CD4-positive, alpha-beta T cell (primary cell): ENCODE measurements around the gene BRD3OS. TPM values are rescaled to one million over a fixed set of nuclear protein-coding genes. Genes with fewer than 3 reads are reported as not detected.

ENCODE experiments used
- ATAC-seq: fragments of 200-7000 bp; cut with Tn5 transposase; one replicate; pipeline ENCODE4 v1.10.0; 2022; ENCODE audit warnings: mild to moderate bottlenecking; ENCODE audit not compliant: poor library complexity
- CTCF ChIA-PET: fragments of 350-600 bp; sonication (Branson Sonifier 250); formaldehyde crosslinking; loops from one replicate; lab custom pipeline; 2021; ENCODE audit warnings: antibody characterized with exemption, inconsistent platforms; lab: Charles Lee
- POLR2A ChIA-PET: fragments of 350-600 bp; sonication (Branson Sonifier 250); formaldehyde crosslinking; loops from one replicate; lab custom pipeline; 2021; ENCODE audit warnings: antibody characterized with exemption, inconsistent platforms; lab: Charles Lee
- DNase-seq, 14 experiments: peaks; one replicate each; pipeline ENCODE4 v3.0.0-alpha.2; 2013 to 2020; ENCODE audit warnings: mixed read lengths in 2 of 14
- H3K27ac ChIP-seq, 2 donors: one replicate each; pipeline versions ENCODE4 v1.5.1 to v1.7.0; 2013; ENCODE audit warnings: low read length in 2 of 2, low read depth in 1 of 2, mild to moderate bottlenecking in 1 of 2
- H3K27me3 ChIP-seq, 2 experiments: 1 replicate in 1 of 2; 2 replicates in 1 of 2; pipeline versions ENCODE4 v1.6.1 to v1.7.0; 2013; ENCODE audit warnings: low read length in 2 of 2, control low read depth in 1 of 2, mild to moderate bottlenecking in 1 of 2, moderate library complexity in 1 of 2; ENCODE audit not compliant: insufficient read depth in 2 of 2, control insufficient read depth in 1 of 2
- H3K36me3 ChIP-seq: one replicate; pipeline ENCODE4 v1.6.1; 2013; ENCODE audit warnings: low read length, control low read depth; ENCODE audit not compliant: insufficient read depth
- H3K4me1 ChIP-seq: one replicate; pipeline ENCODE4 v1.6.1; 2013; ENCODE audit warnings: low read length, control low read depth; ENCODE audit not compliant: insufficient read depth
- H3K4me3 ChIP-seq: one replicate; pipeline ENCODE4 v1.5.1; 2013; ENCODE audit warnings: mild to moderate bottlenecking, low read length, moderate library complexity
- H3K9me3 ChIP-seq, 2 experiments: 1 replicate in 1 of 2; 2 replicates in 1 of 2; pipeline versions ENCODE4 v1.6.1 to v1.7.0; 2013; ENCODE audit warnings: low read length in 2 of 2, mild to moderate bottlenecking in 2 of 2, control low read depth in 1 of 2, moderate library complexity in 1 of 2; ENCODE audit not compliant: control insufficient read depth in 1 of 2, insufficient read depth in 1 of 2
- H3K27ac Mint-ChIP-seq: one replicate; pipeline ENCODE4 v1.8.0; 2020; ENCODE audit warnings: mixed read lengths
- H3K27me3 Mint-ChIP-seq: one replicate; pipeline ENCODE4 v1.8.0; 2021; ENCODE audit warnings: mixed read lengths
- H3K36me3 Mint-ChIP-seq: one replicate; pipeline ENCODE4 v1.8.0; 2021; ENCODE audit warnings: low read depth, mixed read lengths
- H3K4me1 Mint-ChIP-seq: one replicate; pipeline ENCODE4 v1.8.0; 2021; ENCODE audit warnings: low read depth, mixed read lengths
- H3K4me3 Mint-ChIP-seq: one replicate; pipeline ENCODE4 v1.8.0; 2020; ENCODE audit warnings: mild to moderate bottlenecking, mixed read lengths
- H3K9me3 Mint-ChIP-seq: one replicate; pipeline ENCODE4 v1.8.0; 2020; ENCODE audit warnings: mixed read lengths
- CTCF ChIP-seq: fragments of 200-600 bp; IDR thresholded peaks from one replicate; pipeline ENCODE4 v1.8.0; 2022; ENCODE audit warnings: antibody characterized with exemption, mild to moderate bottlenecking
- intact Hi-C, 2 experiments: fragments of 100-400 bp; cut with DNase I in 1 of 2; cut with micrococcal nuclease in 1 of 2; formaldehyde crosslinking; loops; one replicate each; pipeline versions ENCODE4 v1.15.1 to v1.9.0; 2023 to 2025; cut with DNase I, micrococcal nuclease
- total RNA-seq, 174 experiments: library from RNA in 2 of 174; stranded (reverse) in 2 of 174; gene quantifications; one replicate each; pipeline ENCODE4 v1.2.3 and lab custom pipeline; 2021 to 2026

Gene BRD3OS
- total RNA-seq, 2 experiments from 2014 or later: 4.0 to 4.9 TPM

DNA sequence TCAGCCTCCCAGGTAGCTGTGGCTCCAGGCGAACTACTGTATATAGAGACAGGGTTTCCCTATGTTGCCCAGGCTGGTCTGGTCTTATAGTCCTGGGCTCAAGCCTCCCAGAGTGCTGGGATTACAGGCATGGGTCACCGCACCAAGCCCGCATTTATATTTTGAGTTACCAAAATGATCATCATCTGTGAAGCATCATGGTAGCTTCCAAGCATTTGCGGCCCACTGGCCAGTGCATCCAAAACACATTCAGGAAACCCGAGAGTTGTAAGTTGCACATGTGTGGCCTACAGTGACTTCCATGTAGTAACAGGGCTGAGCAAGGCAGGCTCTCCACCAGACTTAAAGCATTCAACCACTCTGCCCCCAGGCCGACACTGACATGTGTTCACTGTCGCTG lies 2.3 kb downstream of the BRD3OS start:
- no peak overlapping the region for H3K27ac Mint-ChIP-seq
- CTCF ChIA-PET: interaction anchor here (1.7 kb wide), 1 partner anchor 72 kb away, joined by 3 read pairs; no protein-coding TSS in a partner anchor
- POLR2A ChIA-PET: no interaction called here

GRCh38 chr9:134028076-134028475 lies 2.8 kb downstream of the BRD3OS start:
- H3K36me3 Mint-ChIP-seq: peaks cover 17% of the 10 kb centered on the region
- DNase-seq (peak in 1 of 14 experiments; percentile 16), ATAC-seq (no peak)
- no peaks in the 10 kb centered on the region for H3K27me3 Mint-ChIP-seq
- no peaks in the 10 kb centered on the region for H3K9me3 ChIP-seq
- ChIA-PET POLR2A (no interaction called here), CTCF (interaction anchor here (1.7 kb wide), 1 partner anchor 71 kb away, joined by 3 read pairs; no protein-coding TSS in a partner anchor)
- intact Hi-C loops: loop anchor here in 1 of 2 experiments (5.0 to 10.0 kb wide), 4 partner anchors 299 to 673 kb away; partner anchors contain the start of genes RXRA, SURF1 and SURF2
- peaks cover 13% of the 10 kb centered on the region for H3K4me1 ChIP-seq
- no peak for TF ChIP-seq CTCF
- H3K4me1 Mint-ChIP-seq: no peaks in the 10 kb centered on the region
- H3K9me3 Mint-ChIP-seq: no peaks in the 10 kb centered on the region
- H3K36me3 ChIP-seq: peaks cover 15% of the 10 kb centered on the region
- H3K27me3 ChIP-seq: no peaks in the 10 kb centered on the region
- no peak overlapping the region for H3K27ac ChIP-seq
- H3K27ac Mint-ChIP-seq: no peak overlapping the region
- peak overlapping the region; percentile 21 for H3K4me3 Mint-ChIP-seq
- H3K4me3 ChIP-seq: no peak overlapping the region

More for the DNA sequence above, 2.3 kb downstream of the BRD3OS start:
- Mint-ChIP-seq H3K4me3 (peak overlapping the region; percentile 71), H3K36me3 (peaks cover 13% of the 10 kb centered on the region), H3K27me3 (no peaks in the 10 kb centered on the region), H3K4me1 (no peaks in the 10 kb centered on the region), H3K9me3 (no peaks in the 10 kb centered on the region)
- no peak overlapping the region for H3K4me3 ChIP-seq
- no peak for ATAC-seq
- H3K27ac ChIP-seq: no peak overlapping the region
- TF ChIP-seq CTCF: no peak
- peak in 1 of 14 experiments; percentile 9 for DNase-seq
- H3K4me1 ChIP-seq: peaks cover 13% of the 10 kb centered on the region
- intact Hi-C loops: loop anchor here in 1 of 2 experiments (5.0 to 10.0 kb wide), 4 partner anchors 300 to 673 kb away; partner anchors contain the start of genes RXRA, SURF1 and SURF2
- no peaks in the 10 kb centered on the region for H3K9me3 ChIP-seq
- no peaks in the 10 kb centered on the region for H3K27me3 ChIP-seq
- H3K36me3 ChIP-seq: peaks cover 11% of the 10 kb centered on the region

DNA sequence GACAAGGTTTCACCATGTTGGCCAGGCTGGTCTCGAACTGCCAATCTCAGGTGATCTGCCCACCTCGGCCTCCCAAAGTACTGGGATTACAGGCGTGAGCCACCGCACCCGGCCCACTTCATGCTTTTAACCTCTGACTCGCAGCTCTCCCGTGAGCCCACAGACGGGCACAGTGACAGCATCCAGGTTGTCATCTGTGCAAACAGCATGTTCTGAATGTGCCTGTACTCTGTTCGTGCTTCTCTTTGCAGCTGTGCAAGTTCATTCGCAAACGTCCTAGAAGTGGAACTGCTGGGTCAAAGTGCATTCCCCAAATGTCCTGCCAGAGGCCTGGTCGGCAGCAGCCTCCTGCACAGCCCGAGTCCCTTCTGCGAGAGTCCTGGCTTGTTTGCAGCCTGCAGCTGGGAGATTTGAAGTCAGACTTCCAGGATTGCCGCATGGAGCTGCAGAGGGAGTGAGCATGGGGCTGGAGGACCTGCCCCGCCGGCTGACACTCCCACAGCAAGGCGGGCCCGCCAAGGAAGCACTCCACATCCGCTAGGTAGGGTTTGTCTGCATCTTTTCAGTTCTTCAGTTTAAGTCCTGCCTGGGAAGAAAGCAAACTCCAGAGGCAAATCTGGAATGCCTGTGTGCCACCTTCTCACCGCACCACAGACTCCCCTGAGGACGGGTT lies 3.4 kb downstream of the BRD3OS start:
- ChIA-PET POLR2A (no interaction called here), CTCF (no interaction called here)
- H3K9me3 ChIP-seq: no peaks in the 10 kb centered on the region
- DNase-seq (peak in 1 of 14 experiments; percentile 11), ATAC-seq (no peak)
- no peak overlapping the region for H3K4me3 Mint-ChIP-seq
- no peak for TF ChIP-seq CTCF
- H3K27me3 ChIP-seq: no peaks in the 10 kb centered on the region
- H3K27me3 Mint-ChIP-seq: no peaks in the 10 kb centered on the region
- H3K27ac Mint-ChIP-seq: no peak overlapping the region
- H3K4me3 ChIP-seq: no peak overlapping the region
- peaks cover 24% of the 10 kb centered on the region for H3K36me3 Mint-ChIP-seq
- no peak overlapping the region for H3K27ac ChIP-seq
- no peaks in the 10 kb centered on the region for H3K9me3 Mint-ChIP-seq
- H3K4me1 ChIP-seq: peaks cover 13% of the 10 kb centered on the region
- no peaks in the 10 kb centered on the region for H3K4me1 Mint-ChIP-seq
- H3K36me3 ChIP-seq: peaks cover 22% of the 10 kb centered on the region
- intact Hi-C loops: loop anchor here in 1 of 2 experiments (5.0 to 10.0 kb wide), 4 partner anchors 299 to 674 kb away; partner anchors contain the start of genes RXRA, SURF1 and SURF2
